Adrenal gland (tissue), 12 donors: ENCODE data around the gene MS4A10. TPM values are rescaled to one million over a fixed set of nuclear protein-coding genes. Genes with fewer than 3 reads are reported as not detected.
A peak's percentile ranks its signal among the peaks of the same experiment; 100 is the strongest.

Source experiments
- DNase-seq, 7 donors: peaks; one replicate each; pipeline ENCODE4 v3.0.0-alpha.2; 2019 to 2020
- H3K27ac ChIP-seq, 5 donors: fragments of 200-600 bp; sonication (generic) in 4 of 5; 1 replicate in 3 of 5; 2 replicates in 2 of 5; pipeline versions ENCODE4 v1.5.1 to v1.8.0; 2016 to 2020; ENCODE audit warnings: mild to moderate bottlenecking in 1 of 5
- H3K27me3 ChIP-seq: fragments of 200-600 bp; 2 replicates; pipeline ENCODE4 v1.8.0; 2021
- H3K36me3 ChIP-seq, 2 donors: fragments of 200-600 bp; replicated peaks in 1 of 2; 1 replicate in 1 of 2; 2 replicates in 1 of 2; pipeline versions ENCODE4 v1.5.1 to v1.8.0; 2018 to 2022
- H3K4me1 ChIP-seq, 2 donors: fragments of 200-600 bp; replicated peaks in 1 of 2; 1 replicate in 1 of 2; 2 replicates in 1 of 2; pipeline versions ENCODE4 v1.5.1 to v1.8.0; 2018 to 2021
- H3K4me3 ChIP-seq, 4 donors: fragments of 200-600 bp; sonication (generic) in 3 of 4; one replicate each; pipeline ENCODE4 v1.5.1; 2016 to 2018
- H3K9me3 ChIP-seq, 3 donors: fragments of 200-600 bp; sonication (generic) in 1 of 3; replicated peaks in 1 of 3; 1 replicate in 2 of 3; 2 replicates in 1 of 3; pipeline versions ENCODE4 v1.5.1 to v1.8.0; 2016 to 2021
- CTCF ChIP-seq, 6 experiments: fragments of 450-650 bp in 4 of 6; fragments of 200-600 bp in 2 of 6; sonication (generic) in 1 of 6; IDR thresholded peaks; 1 replicate in 5 of 6; 2 replicates in 1 of 6; pipeline versions ENCODE4 v1.5.1 to v1.8.0; 2016 to 2021; ENCODE audit warnings: antibody characterized with exemption in 6 of 6, mild to moderate bottlenecking in 2 of 6, moderate library complexity in 1 of 6
- POLR2A ChIP-seq, 2 donors: fragments of 450-650 bp; IDR thresholded peaks; one replicate each; pipeline ENCODE4 v1.6.1; 2017; ENCODE audit warnings: antibody characterized with exemption in 2 of 2, mild to moderate bottlenecking in 2 of 2, moderate library complexity in 1 of 2
- WGBS, 4 donors: extraction: QIAGEN DNeasy Blood & Tissue Kit in 2 of 4; methylation state at CpG; one replicate each; pipeline versions ENCODE4 v1.1.5 to v1.1.7; 2013 to 2017; 5-methylcytosine and 5-hydroxymethylcytosine counted together
- intact Hi-C, 2 donors: fragments of 100-400 bp; cut with DNase I; formaldehyde crosslinking; loops; one replicate each; pipeline versions ENCODE4 v1.14.1 to v1.15.0; 2022 to 2023
- polyA plus RNA-seq, 3 donors: library from polyadenylated mRNA; stranded (reverse); fragments of 200-250 nt in 2 of 3; fragments of 350-450 nt in 1 of 3; fragmentation: Illumina TruSeq in 1 of 3; extraction: RNeasy Lipid Tissue Mini Kit (QIAGEN cat#74804) in 1 of 3; gene quantifications; one replicate each; pipeline ENCODE4 v1.2.3, GENCODE V29; 2013 to 2014
- total RNA-seq, 9 donors: library from RNA; depleted of rRNA in 4 of 9; stranded (reverse); fragments of >200 nt in 4 of 9; fragments of 120-200 nt in 1 of 9; fragmentation: NEBNext Ultra II Directional in 1 of 9; extraction: Animal tissue kit (Norgen Biotek cat#: 25700) in 1 of 9; gene quantifications; one replicate each; pipeline versions ENCODE4 v1.1.0 to v1.2.4, GENCODE V29; 2013 to 2023
- donor health status: healthy with polysubstance abuse.
- donor health status: Bipolar disorder and iron deficiency.
- donor health status: DM: yes; HTN: yes; CAD: no.
- donor health status: DM: no; HTN: no; CAD: no.
- donor health status: DM: no; HTN: no; CAD: no.
- donor health status: DM: yes; HTN: yes; CAD: no.

MS4A10 gene
- total and polyA plus RNA-seq, 12 donors, result not detected

GRCh38 chr11:60825118-60825517 is 40.0 kb downstream of the MS4A10 start:
- TF ChIP-seq CTCF (IDR thresholded peaks at IDR 0.05) (no peak), POLR2A (IDR thresholded peaks at IDR 0.05) (no peak)
- intact Hi-C loops, result no loop called here
- H3K36me3 ChIP-seq, result no peaks in the 10 kb centered on the region
- H3K9me3 ChIP-seq, result no peaks in the 10 kb centered on the region
- no peak overlapping the region for H3K4me3 ChIP-seq
- no peak for DNase-seq
- 91 to 95% (median 92%) methylated on average over 5 of the region's 5 CpGs for WGBS, 4 donors
- H3K27ac ChIP-seq, result no peak overlapping the region
- no peaks in the 10 kb centered on the region for H3K27me3 ChIP-seq
- no peaks in the 10 kb centered on the region for H3K4me1 ChIP-seq

- no peaks in the 10 kb centered on the region for H3K9me3 ChIP-seq
- intact Hi-C loops, result no loop called here
- H3K4me1 ChIP-seq, result no peaks in the 10 kb centered on the region
- DNase-seq, result no peak
- WGBS, 4 donors, result 71 to 83% (median 71%) methylated on average over 2 to 6 of the region's 6 CpGs; no CpG with 5 or more reads in 1 of the 4 donors
- H3K27me3 ChIP-seq, result no peaks in the 10 kb centered on the region
- H3K27ac ChIP-seq, result no peak overlapping the region
- TF ChIP-seq POLR2A (IDR thresholded peaks at IDR 0.05) (no peak), CTCF (IDR thresholded peaks at IDR 0.05) (no peak)
- no peak overlapping the region for H3K4me3 ChIP-seq
- no peaks in the 10 kb centered on the region for H3K36me3 ChIP-seq
These were observed 40.7 kb downstream of the MS4A10 start for GRCh38 chr11:60825790-60826189.

- H3K9me3 ChIP-seq, result no peaks in the 10 kb centered on the region
- H3K4me3 ChIP-seq, result no peak overlapping the region
- no peak overlapping the region for H3K27ac ChIP-seq
- peaks cover 0 to 5% of the 10 kb centered on the region in 2 donors for H3K4me1 ChIP-seq
- no peak for DNase-seq
- TF ChIP-seq POLR2A (IDR thresholded peaks at IDR 0.05) (no peak), CTCF (IDR thresholded peaks at IDR 0.05) (no peak)
- 45 to 51% (median 46%) methylated on average over 9 to 10 of the region's 10 CpGs for WGBS, 4 donors
- H3K27me3 ChIP-seq, result no peaks in the 10 kb centered on the region
- H3K36me3 ChIP-seq, result no peaks in the 10 kb centered on the region
- intact Hi-C loops, result loop anchor here (5.0 kb wide), 3 partner anchors 57 to 357 kb away; no protein-coding TSS in a partner anchor
These were observed 45.5 kb downstream of the MS4A10 start for GRCh38 chr11:60830478-60831142.

- intact Hi-C loops, result loop anchor here (5.0 kb wide), 3 partner anchors 56 to 356 kb away; no protein-coding TSS in a partner anchor
- no peak overlapping the region for H3K4me3 ChIP-seq
- 19 to 28% (median 23%) methylated on average over 5 to 8 of the region's 8 CpGs for WGBS, 4 donors
- peaks cover 0 to 5% of the 10 kb centered on the region in 2 donors for H3K4me1 ChIP-seq
- no peaks in the 10 kb centered on the region for H3K36me3 ChIP-seq
- TF ChIP-seq CTCF (IDR thresholded peaks at IDR 0.05) (peak; percentile 87 to 95 (median 90)), POLR2A (IDR thresholded peaks at IDR 0.05) (no peak)
- no peaks in the 10 kb centered on the region for H3K9me3 ChIP-seq
- no peak overlapping the region for H3K27ac ChIP-seq
- no peaks in the 10 kb centered on the region for H3K27me3 ChIP-seq
- peak; percentile 76 to 96 (median 90) for DNase-seq
These were observed 46.0 kb downstream of the MS4A10 start for GRCh38 chr11:60831143-60831500.
